Astrocyte of the cerebellum (primary cell): Measurements from ENCODE around the gene DERA.
"Not testable (repeated sequence)": the region's sequence is repeated elsewhere in the genome, so short reads cannot be mapped to it uniquely, and the experiment has no call there.

Experiments used
- DNase-seq: peaks from one replicate; pipeline ENCODE4 v3.0.0-alpha.2; 2011; ENCODE audit warnings: low read depth
- H3K4me3 ChIP-seq: 2 replicates; pipeline ENCODE4 v1.5.1; 2011; ENCODE audit warnings: mild to moderate bottlenecking, low read depth, low read length, moderate library complexity
- CTCF ChIP-seq: IDR thresholded peaks from 2 replicates; pipeline ENCODE4 v1.5.1; 2012; ENCODE audit warnings: low read length, low read depth, moderate library complexity, mild to moderate bottlenecking; ENCODE audit errors: missing control alignments
- in situ Hi-C: cut with HindIII; loops from 2 replicates; pipeline ENCODE4 v1.10.0; 2017; ENCODE audit warnings: low sequenced_read_pairs

The DERA gene

GRCh38 chr12:15873556-15873955 lies 37.6 kb upstream of the DERA start:
- in situ Hi-C loops, result no loop called here
- no peak for DNase-seq
- no peak for TF ChIP-seq CTCF
- no peak overlapping the region for H3K4me3 ChIP-seq

GRCh38 chr12:15874556-15875145 lies 36.5 kb upstream of the DERA start:
- H3K4me3 ChIP-seq, DNase-seq, in situ Hi-C loops: not testable (repeated sequence)

DNA sequence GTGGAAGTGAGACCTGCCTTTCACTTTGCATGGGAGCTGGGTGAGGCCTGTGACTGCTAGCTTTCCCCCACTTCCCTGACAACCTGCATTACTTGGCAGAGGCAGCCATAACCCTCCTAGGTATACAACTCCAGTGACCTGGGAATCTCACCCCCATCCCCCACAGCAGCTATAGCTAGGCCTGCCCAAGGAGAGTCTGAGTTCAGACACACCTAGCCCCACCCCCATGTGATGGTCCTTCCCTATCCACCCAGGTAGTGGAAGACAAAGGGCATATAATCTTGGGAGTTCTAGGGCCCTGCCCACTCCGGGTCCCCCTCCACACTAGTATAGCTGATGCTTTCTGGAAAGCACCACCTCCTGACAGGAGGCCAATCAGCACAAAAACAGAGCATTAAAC lies 35.3 kb upstream of the DERA start:
- in situ Hi-C loops, result no loop called here
- TF ChIP-seq CTCF, result no peak
- H3K4me3 ChIP-seq, result no peak overlapping the region
- DNase-seq, result no peak

GRCh38 chr12:15879413-15879812 lies 31.7 kb upstream of the DERA start:
- no peak for DNase-seq
- in situ Hi-C loops, result no loop called here
- no peak for TF ChIP-seq CTCF
- no peak overlapping the region for H3K4me3 ChIP-seq

GRCh38 chr12:15880721-15881120 lies 30.4 kb upstream of the DERA start:
- no peak for DNase-seq
- no peak overlapping the region for H3K4me3 ChIP-seq
- TF ChIP-seq CTCF, result no peak
- in situ Hi-C loops, result no loop called here

GRCh38 chr12:15882118-15882971 lies 28.8 kb upstream of the DERA start, which contains the start of gene STRAP:
TSS of gene STRAP (plus strand) at chr12:15882387. CDS start at chr12:15882708, 321 bp downstream.
- no peak for TF ChIP-seq CTCF
- in situ Hi-C loops, result no loop called here
- DNase-seq, result peak; percentile 94
- peak within 1 kb of the TSS; percentile 97 for H3K4me3 ChIP-seq

- no peak for TF ChIP-seq CTCF
- in situ Hi-C loops, result no loop called here
- no peak for DNase-seq
- H3K4me3 ChIP-seq, result peak overlapping the region; percentile 97
Measured at GRCh38 chr12:15883536-15883935, 27.6 kb upstream of the DERA start.
